BJ (cell line): Measurements from ENCODE around the gene ESRRB. TPM values are rescaled to one million over a fixed set of nuclear protein-coding genes. Genes with fewer than 3 reads are reported as not detected.
A peak's percentile ranks its signal among the peaks of the same experiment; 100 is the strongest.

ENCODE experiments used
- CTCF ChIA-PET: fragments of 350-600 bp; formaldehyde crosslinking; extraction: SDS; loops from one replicate; lab custom pipeline; 2021; ENCODE audit warnings: antibody characterized with exemption, inconsistent platforms; lab: Yijun Ruan, JAX
- POLR2A ChIA-PET: fragments of 300-600 bp; sonication (Branson Sonifier 250); formaldehyde crosslinking; extraction: SDS; loops from one replicate; lab custom pipeline; 2021; ENCODE audit warnings: antibody characterized with exemption; lab: Charles Lee
- DNase-seq: peaks from one replicate; pipeline ENCODE4 v3.0.0-alpha.2; 2011; ENCODE audit warnings: low read depth
- H3K27me3 ChIP-seq: 2 replicates; pipeline ENCODE4 v1.6.0; 2011; ENCODE audit warnings: low read length; ENCODE audit not compliant: control insufficient read depth, insufficient read depth
- H3K36me3 ChIP-seq: 2 replicates; pipeline ENCODE4 v1.5.1; 2011; ENCODE audit warnings: low read length; ENCODE audit not compliant: control insufficient read depth, insufficient read depth
- H3K4me3 ChIP-seq: 2 replicates; pipeline ENCODE4 v1.5.1; 2011; ENCODE audit warnings: low read depth, mild to moderate bottlenecking, control low read depth, low read length
- CTCF ChIP-seq: IDR thresholded peaks from 2 replicates; pipeline ENCODE4 v1.5.1; 2011; ENCODE audit warnings: low read depth, mild to moderate bottlenecking, control low read depth, inconsistent platforms, low read length, moderate library complexity; ENCODE audit not compliant: insufficient read depth
- polyA plus RNA-seq: library from polyadenylated mRNA; depleted of rRNA; stranded (reverse); fragments of >200 nt; gene quantifications from 2 replicates; pipeline ENCODE4 v1.2.3, GENCODE V29; 2011

Gene ESRRB
- polyA plus RNA-seq, 1 experiment: not detected

GRCh38 chr14:76337635-76338545 lies 38.0 kb upstream of the ESRRB start:
- Histone ChIP-seq H3K36me3 (no peaks in the 10 kb centered on the region), H3K4me3 (peak overlapping the region; percentile 16; the same call in 1 of the 2 replicates), H3K27me3 (peaks cover 8% of the 10 kb centered on the region)
- no peak for DNase-seq
- TF ChIP-seq CTCF: no peak
- ChIA-PET POLR2A (no interaction called here), CTCF (interaction anchor here (1.1 to 1.9 kb wide), 4 partner anchors 9 to 49 kb away, joined by 3 to 12 read pairs (median 5); no protein-coding TSS in a partner anchor)

GRCh38 chr14:76339728-76340615 lies 36.0 kb upstream of the ESRRB start:
- no peak for DNase-seq
- CTCF ChIA-PET: interaction anchor here (1.2 kb wide), 1 partner anchor 13 kb away, joined by 5 read pairs; no protein-coding TSS in a partner anchor

GRCh38 chr14:76343386-76343785 lies 32.6 kb upstream of the ESRRB start:
- ChIA-PET POLR2A (no interaction called here), CTCF (no interaction called here)

More at GRCh38 chr14:76339728-76340615, 36.0 kb upstream of the ESRRB start:
- H3K4me3 ChIP-seq: no peak overlapping the region
- no peak for TF ChIP-seq CTCF
- POLR2A ChIA-PET: no interaction called here
- H3K27me3 ChIP-seq: peaks cover 8% of the 10 kb centered on the region
- no peaks in the 10 kb centered on the region for H3K36me3 ChIP-seq

GRCh38 chr14:76346391-76347160 lies 29.4 kb upstream of the ESRRB start:
- no peaks in the 10 kb centered on the region for H3K36me3 ChIP-seq
- POLR2A ChIA-PET: no interaction called here
- CTCF ChIA-PET: interaction anchor here (1.7 to 1.8 kb wide), 2 partner anchors 8 to 296 kb away, joined by 6 to 8 read pairs; no protein-coding TSS in a partner anchor
- DNase-seq: no peak
- H3K27me3 ChIP-seq: peaks cover 10% of the 10 kb centered on the region; the same call in 1 of the 2 replicates
- no peak for TF ChIP-seq CTCF
- no peak overlapping the region for H3K4me3 ChIP-seq

More at GRCh38 chr14:76343386-76343785, 32.6 kb upstream of the ESRRB start:
- DNase-seq: no peak
- no peaks in the 10 kb centered on the region for H3K36me3 ChIP-seq
- no peak for TF ChIP-seq CTCF
- H3K27me3 ChIP-seq: peaks cover 9% of the 10 kb centered on the region
- no peak overlapping the region for H3K4me3 ChIP-seq
